Activated T-cell treated with anti-CD3 and anti-CD28 coated beads, Interleukin-2, amount 50 U/mL, for 72 hours (primary cell): ENCODE measurements around the gene ARID3C. TPM values are rescaled to one million over a fixed set of nuclear protein-coding genes. Genes with fewer than 3 reads are reported as not detected.

Source experiments
- ATAC-seq, 2 donors: fragments of 150-1000 bp; cut with Tn5 transposase; replicated peaks in 1 of 2; 2 replicates each; pipeline ENCODE4 v1.10.0; 2021; ENCODE audit warnings: moderate library complexity in 2 of 2, mild to moderate bottlenecking in 1 of 2
- DNase-seq, 2 donors: peaks; one replicate each; pipeline ENCODE4 v3.0.0; 2021 to 2022; ENCODE audit warnings: mixed read lengths in 1 of 2
- H3K27ac Mint-ChIP-seq: one replicate; pipeline ENCODE4 v1.8.0; 2022; ENCODE audit warnings: mild to moderate bottlenecking, moderate library complexity, mixed read lengths
- H3K27me3 Mint-ChIP-seq: one replicate; pipeline ENCODE4 v1.8.0; 2022; ENCODE audit warnings: low read depth, mixed read lengths
- H3K36me3 Mint-ChIP-seq, 2 donors: one replicate each; pipeline ENCODE4 v1.8.0; 2022; ENCODE audit warnings: mixed read lengths in 2 of 2, mild to moderate bottlenecking in 1 of 2; ENCODE audit not compliant: insufficient read depth in 2 of 2
- H3K4me1 Mint-ChIP-seq: one replicate; pipeline ENCODE4 v1.8.0; 2022; ENCODE audit warnings: low read depth, mixed read lengths
- H3K4me3 Mint-ChIP-seq, 2 donors: one replicate each; pipeline ENCODE4 v1.8.0; 2022; ENCODE audit warnings: mild to moderate bottlenecking in 2 of 2, mixed read lengths in 2 of 2, moderate library complexity in 2 of 2
- H3K9me3 Mint-ChIP-seq, 2 donors: one replicate each; pipeline ENCODE4 v1.8.0; 2022; ENCODE audit warnings: mixed read lengths in 2 of 2
- total RNA-seq, 2 donors: library from RNA; stranded (reverse); gene quantifications; one replicate each; pipeline ENCODE4 v1.2.3, GENCODE V29; 2022

ARID3C gene
- total RNA-seq, 2 donors from 2014 or later: 0.16 to 0.29 TPM

GRCh38 chr9:34611251-34611810 lies 17.5 kb downstream of the ARID3C start:
- Mint-ChIP-seq H3K27me3 (no peaks in the 10 kb centered on the region), H3K27ac (peak overlapping the region; percentile 95), H3K36me3 (peaks cover 0 to 5% of the 10 kb centered on the region in 2 donors), H3K4me1 (peaks cover 22% of the 10 kb centered on the region), H3K4me3 (peak overlapping the region; percentile 93 to 95), H3K9me3 (no peaks in the 10 kb centered on the region)
- peak in 1 of 2 donors; percentile 3 for ATAC-seq
- DNase-seq: no peak

- Mint-ChIP-seq H3K4me1 (peaks cover 22% of the 10 kb centered on the region), H3K4me3 (peak overlapping the region; percentile 93 to 95), H3K9me3 (no peaks in the 10 kb centered on the region), H3K27me3 (no peaks in the 10 kb centered on the region), H3K36me3 (peaks cover 0 to 3% of the 10 kb centered on the region in 2 donors), H3K27ac (no peak overlapping the region)
- ATAC-seq (no peak), DNase-seq (no peak)
These were observed 18.2 kb downstream of the ARID3C start for GRCh38 chr9:34610434-34611206.

GRCh38 chr9:34607331-34607730 lies 21.5 kb downstream of the ARID3C start:
- Mint-ChIP-seq H3K27ac (no peak overlapping the region), H3K36me3 (peaks cover 0 to 3% of the 10 kb centered on the region in 2 donors), H3K4me1 (peaks cover 12% of the 10 kb centered on the region), H3K9me3 (no peaks in the 10 kb centered on the region), H3K4me3 (no peak overlapping the region), H3K27me3 (no peaks in the 10 kb centered on the region)
- no peak for DNase-seq
- ATAC-seq: no peak

GRCh38 chr9:34606905-34607304 lies 22.0 kb downstream of the ARID3C start:
- Mint-ChIP-seq H3K36me3 (peaks cover 0 to 3% of the 10 kb centered on the region in 2 donors), H3K4me1 (peaks cover 8% of the 10 kb centered on the region), H3K27ac (no peak overlapping the region), H3K27me3 (no peaks in the 10 kb centered on the region), H3K9me3 (no peaks in the 10 kb centered on the region), H3K4me3 (no peak overlapping the region)
- ATAC-seq (no peak), DNase-seq (no peak)

- no peaks in the 10 kb centered on the region for H3K27me3 Mint-ChIP-seq
- peaks cover 0 to 3% of the 10 kb centered on the region in 2 donors for H3K36me3 Mint-ChIP-seq
- H3K4me3 Mint-ChIP-seq: no peak overlapping the region
- H3K9me3 Mint-ChIP-seq: no peaks in the 10 kb centered on the region
- no peak for ATAC-seq
- no peak for DNase-seq
- peaks cover 3% of the 10 kb centered on the region for H3K4me1 Mint-ChIP-seq
- H3K27ac Mint-ChIP-seq: no peak overlapping the region
These were observed 22.7 kb downstream of the ARID3C start for GRCh38 chr9:34606190-34606589.

GRCh38 chr9:34603610-34604231 lies 25.1 kb downstream of the ARID3C start:
- no peak overlapping the region for H3K4me3 Mint-ChIP-seq
- no peaks in the 10 kb centered on the region for H3K27me3 Mint-ChIP-seq
- no peak overlapping the region for H3K27ac Mint-ChIP-seq
- no peaks in the 10 kb centered on the region for H3K9me3 Mint-ChIP-seq
- ATAC-seq (peak; percentile 88 to 89), DNase-seq (peak; percentile 80 to 82)
- no peaks in the 10 kb centered on the region for H3K4me1 Mint-ChIP-seq
- no peaks in the 10 kb centered on the region for H3K36me3 Mint-ChIP-seq

GRCh38 chr9:34601937-34602573 lies 26.8 kb downstream of the ARID3C start:
- H3K27me3 Mint-ChIP-seq: no peaks in the 10 kb centered on the region
- no peaks in the 10 kb centered on the region for H3K4me1 Mint-ChIP-seq
- H3K36me3 Mint-ChIP-seq: no peaks in the 10 kb centered on the region
- H3K4me3 Mint-ChIP-seq: no peak overlapping the region
- ATAC-seq: no peak
- no peak for DNase-seq
- H3K27ac Mint-ChIP-seq: no peak overlapping the region
- H3K9me3 Mint-ChIP-seq: no peaks in the 10 kb centered on the region

GRCh38 chr9:34600908-34601307 lies 28.0 kb downstream of the ARID3C start:
- ATAC-seq (no peak), DNase-seq (no peak)
- no peaks in the 10 kb centered on the region for H3K9me3 Mint-ChIP-seq
- no peak overlapping the region for H3K27ac Mint-ChIP-seq
- no peak overlapping the region for H3K4me3 Mint-ChIP-seq
- H3K4me1 Mint-ChIP-seq: no peaks in the 10 kb centered on the region
- H3K36me3 Mint-ChIP-seq: no peaks in the 10 kb centered on the region
- H3K27me3 Mint-ChIP-seq: peaks cover 8% of the 10 kb centered on the region

- no peaks in the 10 kb centered on the region for H3K36me3 Mint-ChIP-seq
- H3K4me1 Mint-ChIP-seq: no peaks in the 10 kb centered on the region
- peaks cover 8% of the 10 kb centered on the region for H3K27me3 Mint-ChIP-seq
- DNase-seq (no peak), ATAC-seq (no peak)
- H3K27ac Mint-ChIP-seq: no peak overlapping the region
- no peak overlapping the region for H3K4me3 Mint-ChIP-seq
- H3K9me3 Mint-ChIP-seq: no peaks in the 10 kb centered on the region
These were observed 29.3 kb downstream of the ARID3C start for GRCh38 chr9:34599546-34599945.

GRCh38 chr9:34594177-34594576 lies 34.7 kb downstream of the ARID3C start:
- Mint-ChIP-seq H3K4me3 (no peak overlapping the region), H3K27me3 (peaks cover 47% of the 10 kb centered on the region)

GRCh38 chr9:34592895-34593601 lies 35.8 kb downstream of the ARID3C start:
- Mint-ChIP-seq H3K27me3 (peaks cover 58% of the 10 kb centered on the region), H3K27ac (no peak overlapping the region), H3K4me1 (peaks cover 33% of the 10 kb centered on the region), H3K4me3 (peak overlapping the region in 1 of 2 donors; percentile 17), H3K36me3 (no peaks in the 10 kb centered on the region), H3K9me3 (no peaks in the 10 kb centered on the region)
- ATAC-seq (peak in 1 of 2 donors; percentile 16), DNase-seq (no peak)

More at GRCh38 chr9:34594177-34594576, 34.7 kb downstream of the ARID3C start:
- H3K27ac Mint-ChIP-seq: no peak overlapping the region
- no peaks in the 10 kb centered on the region for H3K9me3 Mint-ChIP-seq
- peaks cover 23% of the 10 kb centered on the region for H3K4me1 Mint-ChIP-seq
- no peak for ATAC-seq
- no peak for DNase-seq
- H3K36me3 Mint-ChIP-seq: no peaks in the 10 kb centered on the region

- Mint-ChIP-seq H3K4me3 (peak overlapping the region; percentile 73 to 83), H3K27me3 (peaks cover 66% of the 10 kb centered on the region)
- no peak for DNase-seq
These were observed 36.7 kb downstream of the ARID3C start for GRCh38 chr9:34591917-34592866.

More at GRCh38 chr9:34591917-34592866, 36.7 kb downstream of the ARID3C start:
- no peak overlapping the region for H3K27ac Mint-ChIP-seq
- no peaks in the 10 kb centered on the region for H3K36me3 Mint-ChIP-seq
- no peak for ATAC-seq
- peaks cover 33% of the 10 kb centered on the region for H3K4me1 Mint-ChIP-seq
- H3K9me3 Mint-ChIP-seq: no peaks in the 10 kb centered on the region
